Sigmoid colon (tissue), 7 donors: ENCODE results near the gene MRPL21. TPM values are rescaled to one million over a fixed set of nuclear protein-coding genes. Genes with fewer than 3 reads are reported as not detected.

Source experiments
- DNase-seq: peaks from one replicate; pipeline ENCODE4 v3.0.0-alpha.2; 2019
- H3K27ac ChIP-seq, 4 donors: fragments of 200-600 bp; sonication (generic); one replicate each; pipeline ENCODE4 v1.5.1; 2016 to 2019; ENCODE audit warnings: mild to moderate bottlenecking in 1 of 4
- H3K27me3 ChIP-seq, 3 donors: fragments of 200-600 bp; sonication (generic); one replicate each; pipeline ENCODE4 v1.5.1; 2019; ENCODE audit warnings: mild to moderate bottlenecking in 1 of 3
- H3K36me3 ChIP-seq, 4 donors: fragments of 200-600 bp; sonication (generic); one replicate each; pipeline ENCODE4 v1.5.1; 2016 to 2019
- H3K4me1 ChIP-seq, 4 donors: fragments of 200-600 bp; sonication (generic); one replicate each; pipeline ENCODE4 v1.5.1; 2017 to 2019
- H3K4me3 ChIP-seq, 4 donors: fragments of 200-600 bp; sonication (generic); one replicate each; pipeline ENCODE4 v1.5.1; 2017 to 2019; ENCODE audit warnings: mild to moderate bottlenecking in 2 of 4, moderate library complexity in 1 of 4
- H3K9me3 ChIP-seq, 4 donors: fragments of 200-600 bp in 3 of 4; sonication (generic) in 3 of 4; one replicate each; pipeline versions ENCODE4 v1.5.1 to v1.6.1; 2013 to 2019
- CTCF ChIP-seq, 4 experiments: fragments of 450-650 bp in 3 of 4; fragments of 200-600 bp in 1 of 4; IDR thresholded peaks; one replicate each; pipeline ENCODE4 v1.5.1; 2016 to 2019; ENCODE audit warnings: antibody characterized with exemption in 4 of 4, mild to moderate bottlenecking in 3 of 4, moderate library complexity in 2 of 4
- EP300 ChIP-seq, 4 donors: sonication (generic); formaldehyde crosslinking; IDR thresholded peaks; one replicate each; pipeline ENCODE4 v1.6.1; 2017; ENCODE audit warnings: antibody characterized with exemption in 4 of 4
- POLR2A ChIP-seq, 2 donors: fragments of 450-650 bp; IDR thresholded peaks; one replicate each; pipeline ENCODE4 v1.6.1; 2016; ENCODE audit warnings: antibody characterized with exemption in 2 of 2, mild to moderate bottlenecking in 2 of 2, moderate library complexity in 2 of 2
- POLR2AphosphoS5 ChIP-seq, 4 donors: sonication (generic); formaldehyde crosslinking; IDR thresholded peaks; one replicate each; pipeline ENCODE4 v1.6.1; 2017; ENCODE audit warnings: antibody characterized with exemption in 4 of 4
- WGBS, 2 donors: extraction: QIAGEN DNeasy Blood & Tissue Kit; methylation state at CpG; one replicate each; pipeline ENCODE4 v1.1.7; 2013; 5-methylcytosine and 5-hydroxymethylcytosine counted together
- intact Hi-C: fragments of 100-400 bp; cut with DNase I; formaldehyde crosslinking; loops from one replicate; pipeline ENCODE4 v1.15.1; 2023
- polyA plus RNA-seq, 3 donors: library from polyadenylated mRNA; stranded (reverse); fragments of 200-250 nt; gene quantifications; one replicate each; pipeline ENCODE4 v1.2.3, GENCODE V29; 2013
- total RNA-seq, 4 donors: library from RNA; depleted of rRNA; stranded (reverse); fragments of >200 nt; gene quantifications; one replicate each; pipeline ENCODE4 v1.1.0, GENCODE V29; 2016
- donor health status: healthy with polysubstance abuse.
- donor health status: Bipolar disorder and iron deficiency.
- donor health status: healthy.

The MRPL21 gene
- total and polyA plus RNA-seq, 7 donors: 53.7 to 134 (median 99.1) TPM

GRCh38 chr11:68948496-68948895 is 44.9 kb upstream of the MRPL21 start:
- H3K4me1 ChIP-seq: peaks cover 0 to 51% (median 36%) of the 10 kb centered on the region in 4 donors
- intact Hi-C loops: loop anchor here (5.0 kb wide), 2 partner anchors 54 to 99 kb away; partner anchors contain the start of gene TPCN2
- 63 to 67% methylated on average over 2 of the region's 2 CpGs for WGBS, 2 donors

GRCh38 chr11:68947151-68947550 is 43.5 kb upstream of the MRPL21 start:
- Histone ChIP-seq H3K4me1 (peaks cover 0 to 63% (median 50%) of the 10 kb centered on the region in 4 donors), H3K4me3 (no peak overlapping the region), H3K27ac (peak overlapping the region; percentile 90 to 94 (median 92)), H3K27me3 (no peaks in the 10 kb centered on the region), H3K36me3 (no peaks in the 10 kb centered on the region), H3K9me3 (no peaks in the 10 kb centered on the region)
- TF ChIP-seq EP300 (IDR thresholded peaks at IDR 0.05) (no peak), POLR2A (IDR thresholded peaks at IDR 0.05) (no peak), CTCF (IDR thresholded peaks at IDR 0.05) (no peak), POLR2AphosphoS5 (IDR thresholded peaks at IDR 0.05) (no peak)
- 70 to 85% methylated on average over 11 of the region's 11 CpGs for WGBS, 2 donors
- intact Hi-C loops: loop anchor here (5.0 kb wide), 2 partner anchors 55 to 100 kb away; partner anchors contain the start of gene TPCN2
- no peak for DNase-seq

More at GRCh38 chr11:68948496-68948895, 44.9 kb upstream of the MRPL21 start:
- no peak for DNase-seq
- Histone ChIP-seq H3K27me3 (no peaks in the 10 kb centered on the region), H3K9me3 (no peaks in the 10 kb centered on the region), H3K4me3 (no peak overlapping the region), H3K27ac (peak overlapping the region in 3 of 4 donors; percentile 90 to 94 (median 94)), H3K36me3 (no peaks in the 10 kb centered on the region)
- no peak for TF ChIP-seq CTCF (IDR thresholded peaks at IDR 0.05)
- no peak for TF ChIP-seq POLR2AphosphoS5 (IDR thresholded peaks at IDR 0.05)
- no peak for TF ChIP-seq POLR2A (IDR thresholded peaks at IDR 0.05)
- no peak for TF ChIP-seq EP300 (IDR thresholded peaks at IDR 0.05)

DNA sequence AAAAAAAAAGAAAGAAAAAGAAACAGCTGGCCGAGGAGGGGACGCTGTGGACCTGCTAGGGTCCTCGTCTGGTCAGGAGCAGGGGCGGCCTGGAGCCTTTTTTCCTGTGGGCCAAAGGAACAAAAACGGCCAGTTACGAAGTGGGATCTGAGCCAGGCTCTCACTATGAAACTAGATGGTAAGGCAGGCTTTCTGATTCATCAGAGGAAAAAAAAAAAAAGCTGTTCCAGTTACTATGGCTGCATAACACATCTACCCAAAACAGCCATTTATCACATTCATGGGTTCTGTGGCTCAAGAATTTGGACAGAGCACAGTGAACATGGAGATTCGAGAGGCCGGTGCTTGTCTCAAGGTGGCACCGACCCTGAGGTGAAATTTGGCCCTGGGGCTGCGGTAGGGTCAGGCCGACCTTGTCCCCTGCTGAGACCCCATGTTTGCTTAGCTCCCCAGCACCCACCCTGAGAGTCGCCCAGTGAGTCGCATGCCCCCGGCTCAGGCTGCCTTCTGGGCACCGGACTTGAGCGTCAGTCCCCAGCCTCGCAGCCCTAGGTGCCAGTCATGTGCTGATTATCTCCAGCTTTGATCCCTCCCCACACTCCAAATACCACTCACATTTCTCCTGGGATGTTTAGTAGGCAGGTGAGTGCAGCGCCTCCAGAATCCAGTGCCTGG is 42.9 kb upstream of the MRPL21 start:
- WGBS, 2 donors: 71 to 74% methylated on average over 18 of the region's 18 CpGs
- TF ChIP-seq POLR2AphosphoS5 (IDR thresholded peaks at IDR 0.05): peak; percentile 37 to 74 (median 69)
- TF ChIP-seq EP300 (IDR thresholded peaks at IDR 0.05): peak in 3 of 4 donors; percentile 19 to 87 (median 53)
- TF ChIP-seq POLR2A (IDR thresholded peaks at IDR 0.05): no peak
- no peak for TF ChIP-seq CTCF (IDR thresholded peaks at IDR 0.05)
- intact Hi-C loops: loop anchor here (5.0 kb wide), 2 partner anchors 56 to 101 kb away; partner anchors contain the start of gene TPCN2
- Histone ChIP-seq H3K9me3 (no peaks in the 10 kb centered on the region), H3K36me3 (no peaks in the 10 kb centered on the region), H3K4me1 (peaks cover 0 to 69% (median 56%) of the 10 kb centered on the region in 4 donors), H3K27me3 (no peaks in the 10 kb centered on the region), H3K27ac (peak overlapping the region; percentile 90 to 94 (median 92)), H3K4me3 (no peak overlapping the region)
- DNase-seq: peak; percentile 82

- H3K27me3 ChIP-seq: no peaks in the 10 kb centered on the region
- TF ChIP-seq EP300 (IDR thresholded peaks at IDR 0.05): peak in 3 of 4 donors; percentile 48 to 92 (median 52)
- TF ChIP-seq POLR2AphosphoS5 (IDR thresholded peaks at IDR 0.05): peak; percentile 34 to 82 (median 57)
- TF ChIP-seq POLR2A (IDR thresholded peaks at IDR 0.05): no peak
- TF ChIP-seq CTCF (IDR thresholded peaks at IDR 0.05): no peak
- H3K4me1 ChIP-seq: peaks cover 0 to 95% (median 72%) of the 10 kb centered on the region in 4 donors
- DNase-seq: peak; percentile 90
- WGBS, 2 donors: 32 to 54% methylated on average over 9 of the region's 9 CpGs
- H3K4me3 ChIP-seq: no peak overlapping the region
- H3K36me3 ChIP-seq: peaks cover 0 to 28% (median 13%) of the 10 kb centered on the region in 4 donors
- peak overlapping the region; percentile 90 to 94 (median 92) for H3K27ac ChIP-seq
- H3K9me3 ChIP-seq: no peaks in the 10 kb centered on the region
- intact Hi-C loops: no loop called here
Observed at GRCh38 chr11:68942751-68943271, 39.2 kb upstream of the MRPL21 start.
